A549 treated with GW870086 at 1 μM for 4 hours (cell line): ENCODE data around the gene ANKS1B. TPM values are rescaled to one million over a fixed set of nuclear protein-coding genes. Genes with fewer than 3 reads are reported as not detected.

ENCODE experiments used
- total RNA-seq: library from RNA; stranded (reverse); fragments of 200-300 nt; extraction: Qiagen RNA extraction; gene quantifications from 5 replicates; pipeline ENCODE4 v1.2.3, GENCODE V29; 2022; ENCODE audit warnings: low read depth

Gene ANKS1B
- total RNA-seq = 0.37 to 0.67 TPM (median 0.58 TPM) in 5 replicates

GRCh38 chr12:99984271-99985128 lies at the start of gene ANKS1B:
TSS of gene ANKS1B (minus strand) at chr12:99984936. CDS start at chr12:99984237, 699 bp downstream.

GRCh38 chr12:99647453-99647852 lies 337.3 kb downstream of the ANKS1B start, which contains the start of gene GARIN6:
TSS of gene GARIN6 (plus strand) at chr12:99647753. CDS start at chr12:99648175, 422 bp downstream.

Other genes starting within 250 kb of the ANKS1B start
- 8.4 to 14.8 TPM (median 13.4 TPM) in 5 replicates for gene BLTP3B, start 157.9 kb upstream of the ANKS1B start, total RNA-seq
- 22.0 to 31.0 TPM (median 24.2 TPM) in 5 replicates for gene ACTR6, start 215.9 kb upstream of the ANKS1B start, total RNA-seq